HG03135 (cell line): ENCODE results near the gene PRRC2C.

Experiments
- ATAC-seq: cut with Tn5 transposase; IDR thresholded peaks from one replicate; pipeline ENCODE4 v1.9.1; 2021; ENCODE audit warnings: mild to moderate bottlenecking, moderate library complexity; ENCODE audit not compliant: unreplicated experiment

The PRRC2C gene

GRCh38 chr1:171628225-171628624 is 142.9 kb downstream of the PRRC2C start:
- ATAC-seq, result no peak

DNA sequence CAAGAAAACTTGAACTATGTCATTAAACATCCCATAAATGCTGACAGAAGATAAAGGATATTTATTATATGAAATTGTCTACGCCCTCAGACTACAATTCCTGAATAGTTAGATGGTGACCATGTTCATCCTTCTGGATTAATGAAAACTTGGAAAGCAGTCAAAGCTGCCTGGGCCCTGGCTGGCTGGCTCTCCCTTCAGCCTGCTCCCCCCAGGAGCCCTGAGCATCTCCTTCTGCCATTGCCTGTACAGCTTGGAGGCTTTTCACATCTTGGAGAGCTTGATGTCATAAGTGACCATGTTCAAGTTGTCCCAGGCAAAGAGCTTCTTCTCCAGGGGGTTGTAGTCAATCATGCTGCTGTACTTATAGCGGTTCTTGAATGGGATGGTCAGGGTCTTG is 150.3 kb downstream of the PRRC2C start:
- no peak for ATAC-seq

GRCh38 chr1:171636141-171636540 is 150.8 kb downstream of the PRRC2C start:
- ATAC-seq, result no peak

DNA sequence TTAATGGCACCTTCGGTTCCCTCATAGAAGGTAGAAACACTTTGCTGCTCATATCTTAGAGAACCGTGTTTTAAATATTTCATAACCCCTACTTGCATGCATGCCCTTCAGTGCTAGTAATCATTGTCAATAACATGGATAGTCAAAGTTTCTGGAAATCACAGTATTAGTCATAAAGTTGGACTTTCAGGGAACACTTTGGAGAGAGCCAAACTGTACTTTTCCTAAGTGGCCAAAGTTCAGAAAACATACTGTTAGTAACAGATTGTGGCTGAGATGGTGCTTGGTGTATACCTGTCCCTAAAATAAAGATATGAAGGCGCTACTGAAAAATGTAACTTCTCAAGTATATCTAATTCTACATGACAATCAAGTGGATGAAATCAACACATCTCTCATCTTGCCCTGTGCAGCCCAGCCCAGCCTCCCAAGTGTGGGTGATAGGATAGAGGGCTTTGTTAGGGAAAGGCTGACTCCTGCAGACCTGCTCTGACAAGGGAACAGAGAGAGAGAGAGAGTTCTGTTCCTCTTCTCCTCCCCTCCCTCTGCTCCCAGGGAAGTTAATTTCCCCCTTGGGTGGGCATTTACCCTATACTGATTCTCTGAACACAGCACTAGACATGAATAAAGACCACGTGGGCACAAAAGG is 152.7 kb downstream of the PRRC2C start:
- ATAC-seq, result no peak

DNA sequence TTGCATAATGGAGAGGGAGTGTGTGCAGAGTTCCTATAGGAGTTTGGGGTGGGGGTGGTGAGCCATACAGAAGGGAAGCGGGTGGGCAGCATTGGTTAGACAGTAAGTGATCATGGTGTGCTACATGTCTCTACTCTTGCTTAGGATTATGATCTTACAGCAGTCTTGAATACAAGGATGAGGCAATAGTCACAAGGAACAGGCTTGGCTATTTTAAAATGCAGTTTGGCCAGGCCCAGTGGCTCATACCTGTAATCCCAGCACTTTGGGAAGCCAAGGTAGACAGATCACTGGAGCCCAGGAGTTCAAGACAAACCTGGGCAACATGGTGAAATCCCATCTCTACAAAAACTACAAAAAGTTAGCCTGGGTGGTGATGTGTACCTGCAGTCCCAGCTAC is 154.9 kb downstream of the PRRC2C start:
- no peak for ATAC-seq

DNA sequence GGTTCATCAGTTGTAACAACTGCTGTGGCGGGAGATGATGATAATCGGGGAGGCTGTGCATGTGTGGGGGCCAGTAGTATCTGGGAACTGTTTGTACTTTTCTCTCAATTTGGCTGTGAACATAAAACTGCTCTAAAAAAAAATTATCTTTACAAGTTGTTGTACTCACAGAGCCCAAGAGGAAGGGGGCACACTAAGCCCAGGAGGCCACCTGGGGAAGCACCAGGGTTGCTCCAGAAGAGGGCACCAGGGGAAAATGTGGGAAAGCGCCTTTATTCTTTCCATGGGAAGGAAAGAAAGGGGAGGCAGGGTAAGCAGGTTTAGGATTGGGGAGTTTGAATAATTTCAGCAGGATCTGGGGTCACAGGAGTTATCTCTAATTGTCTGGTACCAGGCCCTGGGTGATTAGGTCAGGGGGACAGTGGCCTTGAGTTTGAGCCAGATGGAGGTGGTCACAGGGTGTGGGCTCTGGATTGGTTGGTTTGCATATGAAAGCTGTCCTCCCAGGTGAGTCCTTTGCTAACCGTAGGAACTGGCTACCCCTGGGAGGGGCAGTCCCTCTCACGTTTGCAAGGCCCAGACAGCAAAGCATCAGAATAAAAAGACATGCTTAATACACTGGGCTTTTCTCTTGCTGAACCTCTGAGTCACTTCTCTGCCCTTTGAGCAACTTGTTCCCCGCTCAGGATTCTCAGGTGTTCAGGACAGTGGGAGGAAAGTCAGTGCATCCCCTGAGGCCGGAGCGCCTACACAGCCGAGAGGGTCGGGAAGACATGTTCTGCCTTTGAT is 155.9 kb downstream of the PRRC2C start:
- no peak for ATAC-seq

GRCh38 chr1:171642197-171642596 is 156.9 kb downstream of the PRRC2C start:
- ATAC-seq, result no peak
